Measurements from ENCODE around the gene KLHL36.

DNA sequence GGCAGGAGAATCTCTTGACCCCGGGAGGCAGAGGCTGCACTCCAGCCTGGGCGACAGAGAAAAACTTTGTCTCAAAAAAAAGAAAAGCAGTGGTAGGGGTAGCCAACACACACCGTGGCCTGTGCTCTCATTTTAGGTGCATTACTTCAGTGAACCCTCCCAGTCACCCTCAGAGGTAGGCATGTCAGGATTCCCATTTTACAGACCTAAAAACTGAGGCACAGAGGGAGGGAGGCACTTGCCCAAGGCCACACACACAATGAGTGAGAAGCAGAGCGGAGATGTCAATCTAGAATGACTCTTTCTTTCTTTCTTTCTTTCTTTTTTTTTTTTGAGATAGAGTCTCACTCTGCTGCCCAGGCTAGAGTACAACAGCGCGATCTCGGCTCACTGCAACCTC lies 35.6 kb upstream of the KLHL36 start:
- TF ChIP-seq, protein P1, sequence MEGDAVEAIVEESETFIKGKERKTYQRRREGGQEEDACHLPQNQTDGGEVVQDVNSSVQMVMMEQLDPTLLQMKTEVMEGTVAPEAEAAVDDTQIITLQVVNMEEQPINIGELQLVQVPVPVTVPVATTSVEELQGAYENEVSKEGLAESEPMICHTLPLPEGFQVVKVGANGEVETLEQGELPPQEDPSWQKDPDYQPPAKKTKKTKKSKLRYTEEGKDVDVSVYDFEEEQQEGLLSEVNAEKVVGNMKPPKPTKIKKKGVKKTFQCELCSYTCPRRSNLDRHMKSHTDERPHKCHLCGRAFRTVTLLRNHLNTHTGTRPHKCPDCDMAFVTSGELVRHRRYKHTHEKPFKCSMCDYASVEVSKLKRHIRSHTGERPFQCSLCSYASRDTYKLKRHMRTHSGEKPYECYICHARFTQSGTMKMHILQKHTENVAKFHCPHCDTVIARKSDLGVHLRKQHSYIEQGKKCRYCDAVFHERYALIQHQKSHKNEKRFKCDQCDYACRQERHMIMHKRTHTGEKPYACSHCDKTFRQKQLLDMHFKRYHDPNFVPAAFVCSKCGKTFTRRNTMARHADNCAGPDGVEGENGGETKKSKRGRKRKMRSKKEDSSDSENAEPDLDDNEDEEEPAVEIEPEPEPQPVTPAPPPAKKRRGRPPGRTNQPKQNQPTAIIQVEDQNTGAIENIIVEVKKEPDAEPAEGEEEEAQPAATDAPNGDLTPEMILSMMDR (IDR thresholded peaks at IDR 0.05) = no peak
- TF ChIP-seq ZBTB33 (IDR thresholded peaks at IDR 0.05; ENCODE audit: borderline replicate concordance, low read depth) = no peak
- TF ChIP-seq REST (IDR thresholded peaks at IDR 0.05; ENCODE audit: low read depth, low read length) = no peak
- TF ChIP-seq, protein P2, sequence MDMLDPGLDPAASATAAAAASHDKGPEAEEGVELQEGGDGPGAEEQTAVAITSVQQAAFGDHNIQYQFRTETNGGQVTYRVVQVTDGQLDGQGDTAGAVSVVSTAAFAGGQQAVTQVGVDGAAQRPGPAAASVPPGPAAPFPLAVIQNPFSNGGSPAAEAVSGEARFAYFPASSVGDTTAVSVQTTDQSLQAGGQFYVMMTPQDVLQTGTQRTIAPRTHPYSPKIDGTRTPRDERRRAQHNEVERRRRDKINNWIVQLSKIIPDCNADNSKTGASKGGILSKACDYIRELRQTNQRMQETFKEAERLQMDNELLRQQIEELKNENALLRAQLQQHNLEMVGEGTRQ (IDR thresholded peaks at IDR 0.05; ENCODE audit: borderline replicate concordance, low read depth, low read length) = no peak
- TF ChIP-seq MAX (IDR thresholded peaks at IDR 0.05; ENCODE audit: low read depth) = no peak
- no peak for TF ChIP-seq CHD2 (IDR thresholded peaks at IDR 0.05; ENCODE audit: low read length, partially characterized antibody)
- no peak for TF ChIP-seq FOXJ3 (CRISPR knock-in tag; IDR thresholded peaks at IDR 0.05)

Data from SK-N-SH (cell line).